ENCODE results near the gene COL15A1.
"Not testable (repeated sequence)": the region's sequence is repeated elsewhere in the genome, so short reads cannot be mapped to it uniquely, and the experiment has no call there.

DNA sequence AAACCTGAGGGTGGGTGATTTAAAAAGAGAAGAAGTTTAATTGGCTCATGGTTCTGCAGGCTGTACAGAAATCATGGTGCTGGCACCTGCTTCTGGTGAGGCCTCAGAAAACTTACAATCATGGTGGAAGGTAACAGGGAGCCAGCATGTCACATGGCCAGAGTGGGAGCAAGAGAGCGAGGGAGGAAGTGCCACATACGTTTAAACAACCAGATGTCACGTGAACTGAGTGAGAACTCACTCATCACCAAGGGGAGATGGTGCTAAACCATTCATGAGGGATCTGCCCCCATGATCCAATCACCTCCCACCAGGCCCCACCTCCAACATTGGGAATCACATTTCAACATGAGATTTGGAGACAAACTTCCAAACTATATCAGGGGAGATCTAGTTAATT lies 41.9 kb upstream of the COL15A1 start:
- not testable (repeated sequence) for TF ChIP-seq POLR2AphosphoS5 (IDR thresholded peaks at IDR 0.05)
- TF ChIP-seq, protein P1, sequence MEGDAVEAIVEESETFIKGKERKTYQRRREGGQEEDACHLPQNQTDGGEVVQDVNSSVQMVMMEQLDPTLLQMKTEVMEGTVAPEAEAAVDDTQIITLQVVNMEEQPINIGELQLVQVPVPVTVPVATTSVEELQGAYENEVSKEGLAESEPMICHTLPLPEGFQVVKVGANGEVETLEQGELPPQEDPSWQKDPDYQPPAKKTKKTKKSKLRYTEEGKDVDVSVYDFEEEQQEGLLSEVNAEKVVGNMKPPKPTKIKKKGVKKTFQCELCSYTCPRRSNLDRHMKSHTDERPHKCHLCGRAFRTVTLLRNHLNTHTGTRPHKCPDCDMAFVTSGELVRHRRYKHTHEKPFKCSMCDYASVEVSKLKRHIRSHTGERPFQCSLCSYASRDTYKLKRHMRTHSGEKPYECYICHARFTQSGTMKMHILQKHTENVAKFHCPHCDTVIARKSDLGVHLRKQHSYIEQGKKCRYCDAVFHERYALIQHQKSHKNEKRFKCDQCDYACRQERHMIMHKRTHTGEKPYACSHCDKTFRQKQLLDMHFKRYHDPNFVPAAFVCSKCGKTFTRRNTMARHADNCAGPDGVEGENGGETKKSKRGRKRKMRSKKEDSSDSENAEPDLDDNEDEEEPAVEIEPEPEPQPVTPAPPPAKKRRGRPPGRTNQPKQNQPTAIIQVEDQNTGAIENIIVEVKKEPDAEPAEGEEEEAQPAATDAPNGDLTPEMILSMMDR (IDR thresholded peaks at IDR 0.05): not testable (repeated sequence)

Data from stomach (tissue), 4 donors.